GM19043 (cell line): ENCODE measurements around the gene RECQL5.

Experiments used
- ATAC-seq: cut with Tn5 transposase; IDR thresholded peaks from one replicate; pipeline ENCODE4 v1.9.1; 2021; ENCODE audit warnings: low read depth; ENCODE audit not compliant: unreplicated experiment

RECQL5 gene

DNA sequence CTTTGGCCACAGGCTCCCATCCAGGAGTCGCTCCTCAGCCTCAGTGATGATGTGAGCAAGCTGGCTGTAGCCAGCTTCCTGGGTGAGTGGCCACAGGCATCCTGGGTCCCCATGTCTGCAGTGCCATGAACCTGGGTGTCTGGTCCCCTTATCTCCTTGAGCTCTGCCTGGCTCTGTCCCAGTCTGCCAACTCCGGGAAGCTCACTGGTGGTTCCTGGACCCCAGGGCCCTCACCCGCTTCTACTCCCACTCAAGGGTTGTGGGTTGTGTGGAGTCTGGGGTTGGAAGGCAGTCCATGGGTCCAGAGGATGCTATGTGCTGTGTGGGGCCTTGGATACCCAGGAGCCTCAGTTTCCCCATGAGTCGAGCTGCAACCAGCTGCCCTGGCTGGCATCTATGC lies 45.5 kb downstream of the RECQL5 start:
- ATAC-seq = no peak

DNA sequence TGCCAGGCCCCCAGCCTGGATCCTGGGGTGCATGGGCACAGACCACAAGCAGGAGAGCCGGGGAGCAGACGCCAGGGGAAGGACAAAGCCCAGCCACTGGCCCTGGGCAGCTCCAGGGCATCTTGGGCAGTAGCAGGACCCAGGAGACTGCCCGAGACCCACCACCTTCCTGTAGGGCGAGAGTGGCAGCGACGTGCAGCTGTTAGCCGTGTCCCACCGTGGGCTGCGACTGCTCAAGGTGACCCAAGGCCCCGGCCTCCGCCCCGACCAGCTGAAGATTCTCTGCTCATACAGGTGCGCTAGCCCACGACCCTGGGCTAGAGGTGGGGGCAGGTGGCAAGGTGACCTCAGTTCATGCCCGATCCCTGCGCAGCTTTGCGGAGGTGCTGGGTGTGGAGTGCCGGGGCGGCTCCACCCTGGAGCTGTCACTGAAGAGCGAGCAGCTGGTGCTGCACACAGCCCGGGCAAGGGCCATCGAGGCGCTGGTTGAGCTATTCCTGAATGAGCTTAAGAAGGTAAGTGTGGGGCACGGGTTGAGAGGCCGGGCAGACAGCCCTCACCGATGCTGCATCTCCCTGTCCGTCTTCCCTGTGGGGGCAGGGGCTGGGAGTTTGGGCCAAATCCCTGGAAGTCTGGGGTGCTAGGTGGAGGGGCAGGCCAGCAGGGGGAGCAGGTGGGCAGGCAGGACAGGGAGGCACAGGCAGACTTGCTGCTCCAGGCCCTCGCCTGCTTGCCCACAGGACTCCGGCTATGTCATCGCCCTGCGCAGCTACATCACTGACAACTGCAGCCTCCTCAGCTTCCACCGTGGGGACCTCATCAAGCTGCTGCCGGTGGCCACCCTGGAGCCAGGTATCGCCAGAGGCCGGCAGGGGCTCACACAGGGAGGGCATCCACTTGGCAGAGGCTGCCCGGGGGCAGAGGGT lies 47.2 kb downstream of the RECQL5 start:
- no peak for ATAC-seq

DNA sequence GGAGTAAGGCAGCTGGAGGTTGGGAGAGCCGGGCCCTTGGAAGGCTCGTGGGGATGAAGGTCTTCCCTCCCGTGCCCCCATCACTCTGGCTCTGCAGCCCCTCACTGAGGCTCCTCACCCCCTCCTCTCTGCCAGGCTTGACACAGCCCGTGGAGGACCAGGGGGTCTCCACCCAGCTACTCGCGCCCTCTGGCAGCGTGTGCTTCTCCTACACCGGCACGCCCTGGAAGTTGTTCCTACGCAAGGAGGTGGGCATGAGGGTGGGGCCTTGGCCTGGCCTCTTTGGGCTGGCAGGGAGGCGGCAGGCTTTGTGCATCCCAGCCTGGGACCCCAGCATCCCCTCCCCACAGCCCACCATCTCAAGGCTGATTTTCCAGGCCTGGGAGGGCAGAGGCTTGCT lies 49.3 kb downstream of the RECQL5 start:
- no peak for ATAC-seq

DNA sequence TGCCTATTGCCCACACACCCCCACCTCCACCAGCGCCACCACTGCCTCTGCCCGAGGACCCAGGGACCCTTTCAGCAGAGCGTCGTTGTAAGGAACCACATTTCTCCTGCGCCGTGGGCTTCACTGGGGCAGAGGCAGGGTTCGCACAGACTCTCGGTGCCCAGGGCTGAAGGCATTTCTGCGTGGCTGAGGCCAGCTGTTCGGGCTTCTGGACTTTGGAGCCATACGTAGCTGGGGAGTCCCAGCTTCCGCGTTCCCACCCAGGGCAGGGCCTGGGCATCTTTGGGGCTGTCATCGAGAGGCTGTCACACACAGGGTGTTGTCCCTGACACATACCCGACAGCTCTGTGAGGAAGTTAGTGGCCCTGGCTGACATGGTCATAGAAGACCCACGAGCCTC lies 49.7 kb downstream of the RECQL5 start:
- no peak for ATAC-seq

DNA sequence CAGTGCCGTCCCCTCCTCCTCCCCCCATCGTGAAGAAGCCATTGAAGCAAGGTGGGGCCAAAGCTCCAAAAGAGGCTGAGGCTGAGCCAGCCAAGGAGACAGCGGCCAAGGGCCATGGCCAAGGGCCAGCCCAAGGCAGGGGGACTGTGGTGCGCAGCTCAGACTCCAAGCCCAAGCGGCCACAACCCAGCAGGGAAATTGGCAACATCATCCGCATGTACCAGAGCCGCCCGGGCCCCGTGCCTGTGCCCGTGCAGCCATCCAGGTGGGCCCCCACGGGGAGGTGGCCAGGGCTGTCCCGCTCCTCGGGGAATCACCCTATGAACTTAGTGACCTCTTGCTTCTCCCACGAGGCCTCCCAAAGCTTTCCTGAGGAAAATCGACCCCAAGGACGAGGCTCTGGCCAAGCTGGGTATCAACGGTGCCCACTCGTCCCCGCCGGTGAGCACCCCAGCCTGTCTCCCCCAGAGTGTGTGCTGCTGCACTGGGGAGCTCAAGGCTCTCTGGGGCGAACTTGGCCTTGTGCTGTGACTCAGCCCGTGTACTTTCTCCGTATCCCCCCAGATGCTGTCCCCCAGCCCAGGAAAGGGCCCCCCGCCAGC lies 50.3 kb downstream of the RECQL5 start:
- ATAC-seq = no peak

DNA sequence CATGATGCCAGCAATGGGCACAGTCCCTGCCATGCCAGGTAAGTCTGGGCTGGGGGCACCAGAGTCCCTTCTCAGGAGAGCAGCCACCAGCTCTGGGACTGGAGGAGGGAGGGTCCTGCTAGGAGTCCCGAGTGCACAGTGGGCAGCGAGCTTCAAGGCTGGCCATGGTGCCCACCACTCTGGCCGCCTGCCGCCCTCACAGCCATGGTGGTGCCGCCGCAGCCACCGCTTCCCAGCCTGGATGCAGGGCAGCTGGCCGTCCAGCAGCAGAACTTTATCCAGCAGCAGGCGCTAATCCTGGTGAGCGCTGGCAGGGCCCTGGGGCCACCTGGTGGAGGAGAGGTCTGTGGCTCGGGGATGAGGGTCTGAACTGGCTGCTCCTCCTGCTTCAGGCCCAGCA lies 51.7 kb downstream of the RECQL5 start:
- no peak for ATAC-seq

DNA sequence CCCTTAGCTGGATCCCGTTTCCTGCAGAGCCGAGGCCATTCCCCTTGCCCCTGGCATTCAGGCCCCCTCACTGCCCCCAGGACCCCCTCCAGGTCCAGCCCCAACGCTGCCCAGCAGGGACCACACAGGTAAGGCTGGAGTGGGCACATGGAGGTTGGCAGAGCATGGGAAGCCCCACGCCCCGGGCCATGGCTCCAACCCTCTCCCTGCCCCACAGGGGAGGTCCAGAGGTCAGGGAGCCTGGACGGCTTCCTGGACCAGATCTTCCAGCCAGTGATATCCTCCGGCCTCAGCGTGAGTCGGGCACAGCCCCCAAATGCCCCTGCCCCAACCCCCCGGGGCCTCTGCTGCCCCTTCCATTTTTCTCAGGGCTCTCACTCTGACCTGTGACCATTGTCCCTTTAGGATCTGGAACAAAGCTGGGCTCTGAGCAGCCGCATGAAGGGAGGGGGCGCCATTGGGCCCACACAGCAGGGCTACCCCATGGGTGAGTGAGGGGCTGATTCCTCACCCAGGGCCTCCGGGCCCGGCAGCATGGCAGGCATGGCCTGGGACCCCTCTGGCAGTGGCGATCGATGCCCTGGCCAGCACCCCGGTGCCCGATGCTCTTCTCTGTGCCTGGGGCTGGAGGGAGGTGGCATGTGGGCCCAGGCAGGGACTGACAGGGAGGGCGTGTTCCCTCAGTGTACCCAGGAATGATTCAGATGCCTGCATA lies 52.2 kb downstream of the RECQL5 start:
- no peak for ATAC-seq

DNA sequence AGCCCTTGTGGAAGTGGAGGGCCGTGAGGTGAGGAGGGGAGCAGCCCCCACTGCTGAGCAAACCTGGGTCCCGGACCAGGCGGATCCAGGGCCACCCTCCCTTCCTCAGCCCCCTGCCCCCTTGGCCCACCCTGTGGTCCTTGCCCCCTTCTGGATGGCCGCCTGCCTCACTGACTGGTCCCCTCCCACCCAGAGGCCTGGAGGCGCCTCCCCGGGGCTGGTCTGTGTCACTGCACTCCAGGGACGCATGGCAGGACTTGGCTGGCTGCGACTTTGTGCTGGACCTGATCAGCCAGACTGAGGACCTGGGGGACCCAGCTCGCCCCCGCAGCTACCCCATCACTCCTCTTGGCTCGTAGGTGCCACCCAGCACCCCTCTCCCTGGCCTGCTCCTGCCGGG lies 52.9 kb downstream of the RECQL5 start:
- ATAC-seq = no peak

DNA sequence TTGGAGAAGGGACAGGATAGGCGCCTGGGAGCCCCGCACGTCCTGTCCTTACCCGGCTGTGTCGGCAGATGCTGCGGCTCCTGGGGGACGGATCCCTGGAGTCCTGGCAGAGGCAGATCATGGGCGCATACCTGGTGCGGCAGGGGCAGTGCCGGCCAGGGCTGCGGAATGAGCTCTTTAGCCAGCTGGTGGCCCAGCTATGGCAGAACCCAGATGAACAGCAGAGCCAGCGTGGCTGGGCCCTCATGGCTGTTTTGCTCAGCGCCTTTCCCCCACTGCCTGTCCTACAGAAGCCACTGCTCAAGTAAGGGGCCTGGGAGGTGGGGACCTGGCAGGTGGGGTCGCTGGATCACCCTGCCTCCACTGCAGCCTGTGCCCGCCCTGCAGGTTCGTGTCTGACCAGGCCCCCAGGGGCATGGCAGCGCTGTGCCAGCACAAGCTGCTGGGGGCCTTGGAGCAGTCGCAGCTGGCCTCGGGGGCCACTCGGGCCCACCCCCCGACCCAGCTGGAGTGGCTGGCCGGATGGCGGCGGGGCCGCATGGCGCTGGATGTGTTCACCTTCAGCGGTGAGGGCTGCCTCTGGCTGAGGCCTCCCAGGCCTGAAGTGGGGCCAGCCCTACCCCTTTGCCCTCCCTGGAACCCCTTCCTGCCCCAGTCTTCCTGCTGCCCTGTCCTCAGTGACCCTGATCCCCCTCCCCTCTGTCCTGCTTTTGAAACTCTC lies 53.9 kb downstream of the RECQL5 start:
- ATAC-seq = no peak

DNA sequence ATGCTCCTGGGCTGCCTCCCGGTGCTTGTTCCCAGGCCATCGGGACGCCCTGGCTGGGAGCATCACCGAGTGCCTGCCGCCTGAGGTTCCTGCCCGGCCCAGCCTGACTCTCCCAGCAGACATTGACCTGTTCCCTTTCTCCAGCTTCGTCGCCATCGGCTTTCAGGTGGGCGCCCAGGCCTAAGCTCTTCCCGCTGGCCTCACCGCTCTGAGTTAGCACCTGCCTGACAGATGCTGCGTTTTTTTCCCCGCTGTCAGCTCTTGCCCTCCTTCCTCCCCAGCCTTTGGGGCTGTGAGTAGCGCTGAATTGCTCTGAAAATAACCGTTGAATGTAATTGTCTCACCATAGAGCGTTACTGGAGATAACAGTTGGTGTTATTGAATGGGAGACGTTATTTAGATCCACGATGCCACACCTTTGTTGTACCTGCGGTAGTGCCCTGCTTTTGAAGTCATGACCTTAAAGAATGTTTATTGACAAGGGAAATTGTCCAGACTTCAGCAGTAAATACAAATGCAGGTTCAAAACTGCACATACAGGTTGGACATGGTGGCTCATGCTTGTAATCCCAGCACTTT lies 55.0 kb downstream of the RECQL5 start:
- ATAC-seq = no peak

DNA sequence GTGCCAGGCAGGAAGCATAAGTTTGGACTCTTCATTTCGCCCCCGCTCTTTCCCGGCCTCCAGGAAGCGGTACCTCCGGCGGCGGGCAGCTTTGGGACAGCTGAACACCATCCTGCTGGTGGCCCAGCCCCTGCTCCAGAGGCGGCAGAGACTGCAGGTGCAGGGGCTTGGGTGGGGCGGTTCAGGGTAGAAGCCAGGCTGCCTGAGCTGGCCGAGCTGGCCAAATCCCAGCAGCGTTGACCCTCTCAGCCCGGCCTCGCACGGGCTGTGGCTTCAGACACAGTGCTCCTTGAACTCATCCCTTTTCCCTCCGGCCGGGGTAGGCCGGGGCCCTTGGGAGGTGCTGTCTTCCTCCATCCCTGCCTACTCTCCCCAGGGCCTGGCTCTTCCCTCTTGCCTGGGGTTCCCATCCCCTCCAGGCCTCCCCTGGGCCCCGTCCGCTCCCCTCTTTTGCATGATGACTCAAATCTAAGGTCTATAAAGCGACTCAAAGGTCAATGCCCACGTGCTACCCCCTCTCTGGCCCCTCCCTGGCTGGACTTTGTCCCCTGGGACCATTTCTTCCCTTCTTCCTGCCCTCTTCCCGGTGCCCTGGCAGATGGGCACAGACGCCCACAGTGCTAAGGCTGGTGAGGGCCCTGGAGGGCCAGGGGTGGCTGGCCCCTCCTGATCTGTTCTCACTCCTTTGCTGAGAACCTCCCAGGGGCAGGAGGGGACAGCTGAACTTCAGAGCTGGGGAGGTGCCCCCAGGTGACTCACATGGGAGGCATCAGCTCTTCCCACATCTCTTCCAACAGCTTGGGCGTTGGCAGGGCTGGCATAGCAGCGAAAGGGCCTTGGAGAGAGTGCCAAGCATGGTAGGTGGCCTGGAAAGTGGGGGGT lies 56.6 kb downstream of the RECQL5 start:
- ATAC-seq = no peak

DNA sequence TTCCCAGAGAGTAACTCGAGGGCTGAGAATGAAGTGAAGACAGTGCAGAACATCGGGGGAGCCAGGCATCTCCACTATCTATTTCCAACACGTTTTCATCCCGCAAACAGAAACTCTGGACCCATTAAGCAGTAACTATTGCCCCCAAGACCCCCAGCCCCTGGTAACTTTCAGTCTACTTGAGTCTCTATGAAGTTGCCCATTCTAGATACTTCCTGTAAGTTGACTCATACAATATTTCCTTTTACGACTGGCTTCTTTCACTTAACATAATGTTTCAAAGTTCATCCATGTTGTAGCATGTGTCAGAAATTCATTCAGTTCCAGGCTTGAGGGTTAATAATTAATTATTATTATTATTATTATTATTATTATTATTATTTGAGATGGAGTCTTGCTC lies 59.9 kb downstream of the RECQL5 start:
- no peak for ATAC-seq

DNA sequence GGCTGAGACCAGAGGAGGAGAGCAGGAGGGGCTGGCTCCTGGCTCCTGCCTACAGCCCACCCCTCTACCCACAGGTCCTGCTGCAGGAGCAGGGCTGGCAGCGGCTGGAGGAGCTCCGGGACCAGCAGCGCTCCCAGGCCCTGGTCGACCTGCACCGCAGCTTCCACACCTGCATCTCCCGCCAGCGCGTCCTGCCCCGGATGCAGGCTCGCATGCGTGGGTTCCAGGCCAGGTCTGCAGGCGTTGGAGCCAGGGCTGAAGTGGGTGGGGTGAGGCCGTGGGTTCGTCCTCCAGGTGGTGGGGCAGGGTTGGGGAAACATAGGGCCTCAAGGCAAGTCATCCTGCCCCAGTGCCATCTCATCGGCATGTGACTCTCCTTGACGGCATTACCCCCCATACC lies 61.2 kb downstream of the RECQL5 start:
- no peak for ATAC-seq

DNA sequence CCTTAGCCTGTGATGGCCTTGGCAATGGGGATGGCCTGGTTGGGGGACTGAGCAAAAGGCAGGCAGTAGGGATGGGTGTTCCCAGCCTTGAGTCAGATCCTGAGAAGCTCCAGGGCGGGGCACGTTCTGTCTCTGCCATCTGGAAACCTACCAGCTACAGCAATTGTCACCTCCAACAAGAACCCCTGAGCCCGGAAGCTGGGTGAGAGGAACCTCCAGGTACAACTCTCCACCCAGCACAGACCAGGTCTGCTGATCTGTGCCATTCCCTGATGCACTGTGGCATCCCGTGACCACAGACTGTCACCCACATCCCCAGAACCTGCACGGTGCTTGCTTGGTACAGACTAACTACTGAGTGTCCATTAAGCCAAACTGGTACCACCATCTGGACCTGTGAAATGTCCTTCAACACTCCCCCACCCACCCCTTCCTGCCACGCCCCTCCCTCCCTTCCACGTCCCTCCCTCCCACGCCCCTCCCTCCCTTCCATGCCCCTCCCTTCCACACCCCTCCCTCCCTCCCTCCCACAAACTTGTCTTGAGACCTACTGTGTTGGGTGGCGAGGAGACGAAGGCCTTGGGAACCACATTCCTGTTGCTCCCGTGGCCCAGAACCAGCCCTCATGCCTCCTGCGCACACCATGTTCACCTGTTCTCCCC lies 62.8 kb downstream of the RECQL5 start:
- no peak for ATAC-seq

DNA sequence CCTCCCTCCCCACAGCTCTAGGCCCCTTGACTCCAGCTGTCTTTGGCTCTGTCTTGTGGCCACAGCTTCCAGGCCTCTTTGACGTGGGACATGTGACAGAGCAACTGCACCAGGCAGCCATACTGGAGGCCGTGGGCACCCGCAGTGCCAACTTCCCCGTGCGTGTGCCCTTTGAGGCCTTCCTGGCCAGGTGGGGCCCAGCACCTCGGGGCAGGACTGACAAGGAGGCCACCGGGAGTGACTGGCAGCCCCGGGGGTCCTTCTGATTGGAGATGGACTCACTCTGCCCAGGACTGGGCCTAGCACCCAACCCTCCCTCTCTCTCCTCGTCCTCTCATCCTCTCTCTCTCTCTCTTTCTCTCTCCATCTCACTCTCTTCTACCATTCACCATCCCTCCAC lies 63.8 kb downstream of the RECQL5 start:
- no peak for ATAC-seq

DNA sequence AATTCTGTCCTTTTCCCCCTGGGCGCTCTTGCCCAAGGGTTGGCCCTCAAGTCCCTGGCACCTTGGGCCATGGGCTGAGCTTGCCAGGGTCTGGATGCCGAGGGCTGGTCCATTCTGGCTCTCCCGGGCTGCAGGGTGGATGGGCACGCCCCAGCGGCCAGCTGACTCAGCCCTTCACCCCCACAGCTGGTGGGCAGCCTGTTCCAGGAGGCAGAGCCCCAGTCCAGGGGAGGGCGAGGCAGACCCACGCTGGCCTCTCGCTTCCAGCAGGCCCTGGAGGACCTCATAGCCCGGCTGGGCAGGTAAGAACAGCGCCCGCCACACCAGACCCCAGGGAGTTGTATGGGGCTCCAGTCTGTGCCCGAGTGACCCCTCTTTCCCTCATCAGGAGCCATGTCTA lies 64.3 kb downstream of the RECQL5 start:
- no peak for ATAC-seq

DNA sequence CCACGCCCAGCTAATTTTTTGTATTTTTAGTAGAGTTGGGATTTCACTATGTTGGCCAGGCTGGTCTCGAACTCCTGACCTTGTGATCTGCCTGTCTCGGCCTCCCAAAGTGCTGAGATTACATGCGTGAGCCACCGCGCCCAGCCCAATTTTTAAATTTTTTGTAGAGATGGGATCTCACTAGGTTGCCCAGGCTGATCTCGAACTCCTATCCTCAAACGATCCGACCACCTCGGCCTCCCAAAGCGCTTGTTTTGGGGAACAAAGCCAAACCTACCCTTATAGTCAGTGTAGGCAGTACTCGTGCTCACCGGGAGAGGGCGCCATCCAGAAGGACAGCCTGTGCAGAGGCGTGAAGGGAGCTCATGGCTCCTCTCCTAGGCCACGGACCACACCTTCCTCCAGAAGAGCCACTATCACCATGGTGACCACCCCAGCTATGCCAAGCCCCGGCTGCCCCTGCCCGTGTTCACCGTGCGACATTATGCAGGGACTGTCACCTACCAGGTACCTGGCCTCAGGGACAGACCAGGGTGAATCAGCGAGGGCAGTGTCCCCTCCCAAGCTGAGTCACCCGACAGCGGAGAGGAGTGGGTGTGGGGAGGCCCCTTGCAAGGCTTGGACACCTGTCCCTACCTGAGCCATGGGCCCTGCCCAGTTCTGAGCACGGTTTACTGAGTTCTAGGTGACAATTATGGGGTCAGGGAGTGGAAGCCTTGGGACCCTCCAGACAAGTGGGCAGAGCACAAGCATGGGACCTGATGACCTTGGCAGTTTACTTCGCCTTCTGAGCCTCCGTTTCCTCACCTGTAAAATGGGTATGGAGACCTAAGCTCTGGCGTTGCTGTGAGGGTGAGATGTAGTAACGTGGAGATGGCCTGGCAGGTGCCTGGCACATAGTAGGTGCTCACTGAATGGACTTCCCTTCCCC lies 65.6 kb downstream of the RECQL5 start:
- ATAC-seq = no peak
